H1 (cell line): ENCODE data around the gene TENT4A. TPM values are rescaled to one million over a fixed set of nuclear protein-coding genes. Genes with fewer than 3 reads are reported as not detected.

Experiments
- CTCF ChIA-PET: fragments of 300-600 bp; sonication (Branson Sonifier 250); formaldehyde crosslinking; loops from one replicate; lab custom pipeline; 2021; ENCODE audit not compliant: partially characterized antibody; lab: Charles Lee
- POLR2A ChIA-PET: fragments of 300-600 bp; sonication (Branson Sonifier 250); formaldehyde crosslinking; loops from one replicate; lab custom pipeline; 2021; ENCODE audit warnings: inconsistent platforms; ENCODE audit not compliant: partially characterized antibody; lab: Charles Lee
- DNase-seq, 2 experiments: peaks; one replicate each; pipeline versions ENCODE4 v3.0.0 to v3.0.0-alpha.2; 2010 to 2022; ENCODE audit warnings: low spot score in 2 of 2, low read depth in 1 of 2, mixed read lengths in 1 of 2
- FAIRE-seq: peaks from 2 replicates; lab custom pipeline; 2011; peaks lifted over from hg19 to GRCh38; lab: Jason Lieb, UNC
- H2AFZ ChIP-seq: 2 replicates; pipeline ENCODE4 v1.8.1; 2012; ENCODE audit warnings: low read length, inconsistent platforms
- H2AK5ac ChIP-seq: 2 replicates; pipeline ENCODE4 v1.6.1; 2013; ENCODE audit warnings: low read depth, low read length
- H2BK120ac ChIP-seq: replicated peaks from 2 replicates; pipeline ENCODE3; 2013; ENCODE audit warnings: low read depth, low read length, inconsistent platforms
- H2BK12ac ChIP-seq: 2 replicates; pipeline ENCODE4 v1.6.1; 2013; ENCODE audit warnings: low read depth, low read length
- H2BK15ac ChIP-seq: 2 replicates; pipeline ENCODE4 v1.6.1; 2013; ENCODE audit warnings: low read length
- H2BK20ac ChIP-seq: 2 replicates; pipeline ENCODE4 v1.6.1; 2013; ENCODE audit warnings: low read length
- H2BK5ac ChIP-seq: 2 replicates; pipeline ENCODE4 v1.6.1; 2013; ENCODE audit warnings: low read depth, low read length
- H3K14ac ChIP-seq: 2 replicates; pipeline ENCODE4 v1.6.1; 2013; ENCODE audit warnings: inconsistent platforms; ENCODE audit not compliant: insufficient read length
- H3K18ac ChIP-seq: 2 replicates; pipeline ENCODE4 v1.6.1; 2013; ENCODE audit warnings: low read length; ENCODE audit errors: extremely low read depth
- H3K23ac ChIP-seq: 2 replicates; pipeline ENCODE4 v1.6.1; 2013; ENCODE audit warnings: inconsistent platforms; ENCODE audit not compliant: insufficient read length
- H3K23me2 ChIP-seq: 2 replicates; pipeline ENCODE4 v1.6.1; 2013; ENCODE audit warnings: low read depth, low read length
- H3K27ac ChIP-seq: 2 replicates; pipeline ENCODE4 v1.6.1; 2011; ENCODE audit warnings: low read depth, low read length, inconsistent platforms
- H3K27me3 ChIP-seq, 4 experiments: replicated peaks in 1 of 4; 1 replicate in 1 of 4; 2 replicates in 3 of 4; pipeline versions ENCODE4 v1.6.1 to v1.8.1; 2011 to 2013; ENCODE audit warnings: low read length in 3 of 4, mild to moderate bottlenecking in 3 of 4, inconsistent platforms in 2 of 4, mixed read lengths in 2 of 4, moderate library complexity in 1 of 4; ENCODE audit not compliant: control insufficient read depth in 3 of 4, insufficient read depth in 3 of 4; ENCODE audit errors: extremely low read depth in 1 of 4
- H3K36me3 ChIP-seq, 4 experiments: 2 replicates each; pipeline versions ENCODE4 v1.6.1 to v1.8.1; 2011 to 2013; ENCODE audit warnings: mild to moderate bottlenecking in 4 of 4, low read length in 3 of 4, moderate library complexity in 2 of 4, control low read depth in 1 of 4, inconsistent platforms in 1 of 4; ENCODE audit not compliant: insufficient read depth in 4 of 4, control insufficient read depth in 2 of 4
- H3K4ac ChIP-seq: replicated peaks from 2 replicates; pipeline ENCODE3; 2013; ENCODE audit warnings: low read length, low read depth, mixed read lengths, inconsistent platforms; ENCODE audit not compliant: insufficient read length
- H3K4me1 ChIP-seq, 4 experiments: replicated peaks in 1 of 4; 1 replicate in 1 of 4; 2 replicates in 3 of 4; pipeline versions ENCODE4 v1.6.1 to v1.8.1; 2011 to 2013; ENCODE audit warnings: low read length in 3 of 4, inconsistent platforms in 2 of 4, mixed read lengths in 1 of 4; ENCODE audit not compliant: insufficient read depth in 4 of 4, control insufficient read depth in 3 of 4
- H3K4me2 ChIP-seq, 2 experiments: 2 replicates each; pipeline versions ENCODE4 v1.6.1 to v1.8.1; 2011 to 2013; ENCODE audit warnings: low read depth in 2 of 2, low read length in 2 of 2, control low read depth in 1 of 2, inconsistent platforms in 1 of 2, mild to moderate bottlenecking in 1 of 2; ENCODE audit not compliant: insufficient read depth in 1 of 2
- H3K4me3 ChIP-seq, 4 experiments: fragments of 200-600, 300-600 bp in 1 of 4; sonication (generic), shearing (Covaris generic), sonication (Bioruptor Twin) in 1 of 4; 2 replicates each; pipeline versions ENCODE4 v1.5.1 to v1.8.1; 2011 to 2016; ENCODE audit warnings: low read length in 4 of 4, low read depth in 3 of 4, control low read depth in 2 of 4, inconsistent platforms in 2 of 4, mild to moderate bottlenecking in 2 of 4, mixed read lengths in 1 of 4, moderate library complexity in 1 of 4; ENCODE audit not compliant: insufficient read depth in 2 of 4; ENCODE audit errors: extremely low read depth in 1 of 4
- H3K56ac ChIP-seq: replicated peaks from 2 replicates; pipeline ENCODE3; 2013; ENCODE audit warnings: low read depth, mild to moderate bottlenecking, mixed read lengths, low read length, inconsistent platforms; ENCODE audit not compliant: insufficient read length
- H3K79me1 ChIP-seq: 2 replicates; pipeline ENCODE4 v1.6.1; 2013; ENCODE audit warnings: low read depth, low read length, control low read depth
- H3K79me2 ChIP-seq, 2 experiments: 2 replicates each; pipeline versions ENCODE4 v1.6.1 to v1.8.1; 2012 to 2013; ENCODE audit warnings: low read length in 2 of 2, mild to moderate bottlenecking in 2 of 2, inconsistent platforms in 1 of 2; ENCODE audit not compliant: insufficient read depth in 2 of 2, control insufficient read depth in 1 of 2
- H3K9ac ChIP-seq, 4 experiments: replicated peaks in 1 of 4; 1 replicate in 1 of 4; 2 replicates in 3 of 4; pipeline versions ENCODE4 v1.6.1 to v1.8.1; 2011 to 2013; ENCODE audit warnings: low read depth in 3 of 4, low read length in 3 of 4, control low read depth in 2 of 4, mild to moderate bottlenecking in 2 of 4, moderate library complexity in 2 of 4, inconsistent platforms in 1 of 4; ENCODE audit errors: extremely low read depth in 1 of 4
- H3K9me3 ChIP-seq, 2 experiments: 2 replicates each; pipeline versions ENCODE4 v1.6.1 to v1.8.1; 2012 to 2013; ENCODE audit warnings: mild to moderate bottlenecking in 2 of 2, moderate library complexity in 2 of 2, control low read depth in 1 of 2, inconsistent platforms in 1 of 2, low read depth in 1 of 2, low read length in 1 of 2, mixed read lengths in 1 of 2; ENCODE audit not compliant: insufficient read depth in 2 of 2
- H4K20me1 ChIP-seq, 2 experiments: replicated peaks in 1 of 2; 2 replicates each; pipeline versions ENCODE3 to v1.8.1; 2011 to 2013; ENCODE audit warnings: inconsistent platforms in 2 of 2, low read length in 2 of 2, mild to moderate bottlenecking in 1 of 2; ENCODE audit not compliant: insufficient read depth in 2 of 2, control insufficient read depth in 1 of 2
- H4K5ac ChIP-seq: 2 replicates; pipeline ENCODE4 v1.6.1; 2013; ENCODE audit warnings: low read length, low read depth, mixed read lengths, inconsistent platforms; ENCODE audit not compliant: insufficient read length
- H4K8ac ChIP-seq: 2 replicates; pipeline ENCODE4 v1.8.0; 2013; ENCODE audit warnings: mild to moderate bottlenecking, moderate library complexity, low read length, inconsistent platforms; ENCODE audit not compliant: insufficient read depth; ENCODE audit errors: extremely low read depth
- H4K91ac ChIP-seq: replicated peaks from 2 replicates; pipeline ENCODE3; 2013; ENCODE audit warnings: low read length, mixed read lengths, inconsistent platforms; ENCODE audit not compliant: insufficient read length
- BRCA1 ChIP-seq: IDR thresholded peaks from 2 replicates; pipeline ENCODE4 v1.6.1; 2012; ENCODE audit warnings: low read depth, low read length, improper control_type of control experiment
- CHD2 ChIP-seq: IDR thresholded peaks from 2 replicates; pipeline ENCODE4 v1.6.1; 2012; ENCODE audit warnings: low read length, improper control_type of control experiment
- CREB1 ChIP-seq: IDR thresholded peaks from 2 replicates; pipeline ENCODE4 v1.6.1; 2012; ENCODE audit warnings: inconsistent platforms
- E2F6 ChIP-seq: IDR thresholded peaks from 2 replicates; pipeline ENCODE4 v1.6.1; 2012; ENCODE audit warnings: inconsistent platforms
- HDAC2 ChIP-seq, 2 experiments: fragments of 300-600 bp in 1 of 2; sonication (generic) in 1 of 2; IDR thresholded peaks; 2 replicates each; pipeline ENCODE4 v1.6.1; 2011 to 2012; ENCODE audit warnings: low read depth in 2 of 2, low read length in 2 of 2, mild to moderate bottlenecking in 2 of 2, moderate library complexity in 2 of 2, borderline replicate concordance in 1 of 2, inconsistent platforms in 1 of 2
- HDAC6 ChIP-seq: IDR thresholded peaks from one replicate; pipeline ENCODE4 v1.7.1; 2012; ENCODE audit warnings: low read depth, mild to moderate bottlenecking, inconsistent platforms, low read length, moderate library complexity
- KDM1A ChIP-seq: fragments of 200-600, 300-600 bp; sonication (generic); IDR thresholded peaks from 2 replicates; pipeline ENCODE4 v1.7.1; 2016; ENCODE audit warnings: mild to moderate bottlenecking, low read length, borderline replicate concordance
- MAX ChIP-seq: IDR thresholded peaks from 2 replicates; pipeline ENCODE4 v1.6.1; 2012; ENCODE audit warnings: inconsistent platforms
- POLR2AphosphoS5 ChIP-seq: IDR thresholded peaks from 2 replicates; pipeline ENCODE4 v1.6.1; 2011; ENCODE audit warnings: low read depth, low read length
- RXRA ChIP-seq: IDR thresholded peaks from 2 replicates; pipeline ENCODE4 v1.6.1; 2011; ENCODE audit warnings: low read depth, mild to moderate bottlenecking, low read length, moderate library complexity; ENCODE audit not compliant: insufficient read depth
- SIX5 ChIP-seq: IDR thresholded peaks from 2 replicates; pipeline ENCODE4 v1.6.1; 2011; ENCODE audit warnings: mild to moderate bottlenecking, low read depth, low read length
- TCF12 ChIP-seq: IDR thresholded peaks from 2 replicates; pipeline ENCODE4 v1.6.1; 2011; ENCODE audit warnings: low read depth, mild to moderate bottlenecking, low read length
- YY1 ChIP-seq: IDR thresholded peaks from 2 replicates; pipeline ENCODE4 v1.6.1; 2011; ENCODE audit warnings: low read depth, mild to moderate bottlenecking, low read length
- WGBS, 2 experiments: shearing (Covaris generic) in 1 of 2; methylation state at CpG; one replicate each; pipeline versions ENCODE4 v1.1.6 to v1.1.7; 2013 to 2015; ENCODE audit warnings: low lambda C conversion rate in 2 of 2, mixed read lengths in 2 of 2, inconsistent platforms in 1 of 2, low coverage in 1 of 2, missing lambda C conversion rate in 1 of 2; ENCODE audit not compliant: insufficient replicate concordance in 2 of 2, insufficient coverage in 1 of 2, insufficient read length in 1 of 2; ENCODE audit errors: extremely low coverage in 1 of 2, missing lambda C conversion rate in 1 of 2; 5-methylcytosine and 5-hydroxymethylcytosine counted together
- polyA plus RNA-seq, 7 experiments: library from polyadenylated mRNA; depleted of rRNA in 3 of 7; stranded (reverse) in 5 of 7; unstranded in 2 of 7; fragments of >200 nt in 5 of 7; fragments of 200-250 nt in 2 of 7; gene quantifications; 1 replicate in 5 of 7; 2 replicates in 1 of 7; 4 replicates in 1 of 7; pipeline versions ENCODE4 v1.2.1 to v1.2.3, GENCODE V29; 2011 to 2013; ENCODE audit warnings: missing spikeins in 2 of 7, mixed read lengths in 2 of 7
- total RNA-seq: library from RNA; stranded (reverse); fragmentation: NEBNext Ultra II Directional; extraction: Animal tissue kit (Norgen Biotek cat#: 25700); gene quantifications from 2 replicates; pipeline ENCODE4 v1.2.1, GENCODE V29; 2021

TENT4A gene
- total and polyA plus RNA-seq, 2 of the 8 experiments (the other 6 are each of a cell fraction or from before 2014, with no cell fraction given), result 8.9 to 25.1 TPM

GRCh38 chr5:6723122-6723815, 10.0 kb downstream of the TENT4A start:
- no peak overlapping the region for H2BK120ac ChIP-seq
- no peak overlapping the region for H3K23ac ChIP-seq
- ChIA-PET CTCF (interaction anchor here (1.2 to 4.1 kb wide), 4 partner anchors 9 to 266 kb away, joined by 3 to 25 read pairs (median 4); no protein-coding TSS in a partner anchor), POLR2A (interaction anchor here (1.0 to 1.9 kb wide), 2 partner anchors 12 to 14 kb away, joined by 3 to 5 read pairs; no protein-coding TSS in a partner anchor)
- no peaks in the 10 kb centered on the region for H3K36me3 ChIP-seq
- no peaks in the 10 kb centered on the region for H3K23me2 ChIP-seq
- no peaks in the 10 kb centered on the region for H3K27me3 ChIP-seq
- no peak overlapping the region for H3K4ac ChIP-seq
- H2BK20ac ChIP-seq, result no peak overlapping the region
- no peak overlapping the region for H2BK15ac ChIP-seq
- H2BK12ac ChIP-seq, result no peak overlapping the region
- no peak overlapping the region for H4K91ac ChIP-seq
- no peak overlapping the region for H3K4me2 ChIP-seq
- peaks cover 17 to 96% of the 10 kb centered on the region in 2 experiments for H3K79me2 ChIP-seq
- no peaks in the 10 kb centered on the region for H3K9me3 ChIP-seq
- peaks cover 32 to 65% of the 10 kb centered on the region in 2 experiments for H4K20me1 ChIP-seq
- WGBS, 2 experiments, result 79% methylated on average over 14 of the region's 14 CpGs; no CpG with 5 or more reads in 1 of the 2 experiments
- peaks cover 44% of the 10 kb centered on the region for H3K79me1 ChIP-seq
- DNase-seq (no peak), FAIRE-seq (no peak)
- no peak overlapping the region for H2AK5ac ChIP-seq
- H2AFZ ChIP-seq, result no peak overlapping the region
- no peak overlapping the region for H4K8ac ChIP-seq
- H3K18ac ChIP-seq, result no peak overlapping the region
- H3K4me1 ChIP-seq, result peaks cover 3 to 11% (median 7%) of the 10 kb centered on the region in 4 experiments; a peak in 6 of 7 replicates
- no peak overlapping the region for H3K56ac ChIP-seq
- H3K14ac ChIP-seq, result no peak overlapping the region
- H3K9ac ChIP-seq, result no peak overlapping the region
- no peak overlapping the region for H3K27ac ChIP-seq
- no peak overlapping the region for H2BK5ac ChIP-seq
- no peak overlapping the region for H3K4me3 ChIP-seq
- no peak overlapping the region for H4K5ac ChIP-seq
- TF ChIP-seq HDAC6, result no peak
- no peak for TF ChIP-seq BRCA1
- TF ChIP-seq RXRA, result no peak
- TF ChIP-seq KDM1A, result no peak
- TF ChIP-seq TCF12, result no peak
- TF ChIP-seq E2F6, result no peak
- no peak for TF ChIP-seq SIX5
- no peak for TF ChIP-seq POLR2AphosphoS5
- TF ChIP-seq HDAC2 (IDR thresholded peaks at IDR 0.05; ENCODE audit: borderline replicate concordance in 1 of 2, low read depth in 2 of 2, low read length in 2 of 2), result no peak
- TF ChIP-seq CHD2, result no peak
- no peak for TF ChIP-seq YY1
- TF ChIP-seq CREB1, result no peak
- TF ChIP-seq MAX, result no peak
